IPS-18a (cell line): Measurements from ENCODE around the gene ABHD1.
A peak's percentile ranks its signal among the peaks of the same experiment; 100 is the strongest.

ENCODE experiments used
- H3K27ac ChIP-seq: one replicate; pipeline ENCODE4 v1.5.1; 2013; ENCODE audit warnings: low read length
- H3K27me3 ChIP-seq: one replicate; pipeline ENCODE4 v1.6.1; 2013; ENCODE audit warnings: mild to moderate bottlenecking, low read length; ENCODE audit not compliant: control insufficient read depth, insufficient read depth
- H3K36me3 ChIP-seq: one replicate; pipeline ENCODE4 v1.6.1; 2013; ENCODE audit warnings: low read depth, low read length; ENCODE audit not compliant: control insufficient read depth
- H3K4me1 ChIP-seq: one replicate; pipeline ENCODE4 v1.6.1; 2013; ENCODE audit warnings: low read depth, low read length; ENCODE audit not compliant: control insufficient read depth
- H3K4me3 ChIP-seq: one replicate; pipeline ENCODE4 v1.5.1; 2013; ENCODE audit warnings: low read length
- H3K9ac ChIP-seq: one replicate; pipeline ENCODE4 v1.6.1; 2013; ENCODE audit warnings: mild to moderate bottlenecking, low read length, moderate library complexity
- H3K9me3 ChIP-seq: one replicate; pipeline ENCODE4 v1.6.1; 2013; ENCODE audit warnings: low read depth, low read length; ENCODE audit not compliant: control insufficient read depth

The ABHD1 gene

DNA sequence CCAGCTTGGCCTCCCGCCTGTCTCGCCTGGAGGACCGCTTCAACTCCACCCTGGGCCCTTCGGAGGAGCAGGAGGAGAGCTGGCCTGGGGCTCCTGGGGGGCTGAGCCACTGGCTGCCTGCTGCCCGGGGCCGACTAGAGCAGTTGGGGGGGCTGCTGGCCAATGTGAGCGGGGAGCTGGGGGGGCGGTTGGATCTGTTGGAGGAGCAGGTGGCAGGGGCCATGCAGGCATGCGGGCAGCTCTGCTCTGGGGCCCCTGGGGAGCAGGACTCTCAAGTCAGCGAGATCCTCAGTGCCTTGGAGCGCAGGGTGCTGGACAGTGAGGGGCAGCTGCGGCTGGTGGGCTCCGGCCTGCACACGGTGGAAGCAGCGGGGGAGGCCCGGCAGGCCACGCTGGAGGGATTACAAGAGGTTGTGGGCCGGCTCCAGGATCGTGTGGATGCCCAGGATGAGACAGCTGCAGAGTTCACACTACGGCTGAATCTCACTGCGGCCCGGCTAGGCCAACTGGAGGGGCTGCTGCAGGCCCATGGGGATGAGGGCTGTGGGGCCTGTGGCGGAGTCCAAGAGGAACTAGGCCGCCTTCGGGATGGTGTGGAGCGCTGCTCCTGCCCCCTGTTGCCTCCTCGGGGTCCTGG, 40.7 kb upstream of the ABHD1 start:
- H3K4me1 ChIP-seq = peaks cover 6% of the 10 kb centered on the region
- no peaks in the 10 kb centered on the region for H3K9me3 ChIP-seq
- H3K4me3 ChIP-seq = no peak overlapping the region
- H3K27me3 ChIP-seq = peaks cover 21% of the 10 kb centered on the region
- no peaks in the 10 kb centered on the region for H3K36me3 ChIP-seq
- no peak overlapping the region for H3K9ac ChIP-seq
- no peak overlapping the region for H3K27ac ChIP-seq

DNA sequence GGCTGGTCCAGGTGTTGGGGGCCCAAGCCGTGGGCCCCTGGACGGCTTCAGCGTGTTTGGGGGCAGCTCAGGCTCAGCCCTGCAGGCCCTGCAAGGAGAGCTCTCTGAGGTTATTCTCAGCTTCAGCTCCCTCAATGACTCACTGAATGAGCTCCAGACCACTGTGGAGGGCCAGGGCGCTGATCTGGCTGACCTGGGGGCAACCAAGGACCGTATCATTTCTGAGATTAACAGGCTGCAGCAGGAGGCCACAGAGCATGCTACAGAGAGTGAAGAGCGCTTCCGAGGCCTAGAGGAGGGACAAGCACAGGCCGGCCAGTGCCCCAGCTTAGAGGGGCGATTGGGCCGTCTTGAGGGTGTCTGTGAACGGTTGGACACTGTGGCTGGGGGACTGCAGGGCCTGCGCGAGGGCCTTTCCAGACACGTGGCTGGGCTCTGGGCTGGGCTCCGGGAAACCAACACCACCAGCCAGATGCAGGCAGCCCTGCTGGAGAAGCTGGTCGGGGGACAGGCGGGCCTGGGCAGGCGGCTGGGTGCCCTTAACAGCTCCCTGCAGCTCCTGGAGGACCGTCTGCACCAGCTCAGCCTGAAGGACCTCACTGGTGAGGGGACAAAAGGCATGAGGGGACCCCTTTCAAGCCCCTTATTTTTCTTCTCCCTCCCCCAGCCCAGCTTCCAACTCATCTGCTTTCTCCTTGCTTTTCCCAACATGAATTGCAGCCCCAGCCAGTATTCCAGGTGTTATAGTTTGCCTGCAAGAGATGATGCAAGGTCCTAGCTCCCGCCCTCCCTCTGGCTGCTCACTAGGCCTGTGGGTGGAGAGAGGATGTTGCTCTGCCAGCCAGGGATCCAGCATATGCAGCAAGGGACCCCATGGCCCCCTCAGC, 40.0 kb upstream of the ABHD1 start:
- H3K27ac ChIP-seq = no peak overlapping the region

GRCh38 chr2:27084297-27085061, 39.1 kb upstream of the ABHD1 start:
- Histone ChIP-seq H3K4me1 (peaks cover 7% of the 10 kb centered on the region), H3K27ac (no peak overlapping the region), H3K9ac (no peak overlapping the region), H3K9me3 (no peaks in the 10 kb centered on the region), H3K4me3 (no peak overlapping the region), H3K27me3 (peaks cover 21% of the 10 kb centered on the region), H3K36me3 (no peaks in the 10 kb centered on the region)

More for the DNA sequence above, 40.0 kb upstream of the ABHD1 start:
- Histone ChIP-seq H3K9me3 (no peaks in the 10 kb centered on the region), H3K27me3 (peaks cover 21% of the 10 kb centered on the region), H3K4me3 (no peak overlapping the region), H3K9ac (no peak overlapping the region), H3K4me1 (peaks cover 7% of the 10 kb centered on the region), H3K36me3 (no peaks in the 10 kb centered on the region)

GRCh38 chr2:27085062-27085672, 38.4 kb upstream of the ABHD1 start:
- H3K27me3 ChIP-seq = peaks cover 21% of the 10 kb centered on the region
- peak overlapping the region; percentile 69 for H3K4me3 ChIP-seq
- H3K27ac ChIP-seq = no peak overlapping the region
- no peaks in the 10 kb centered on the region for H3K36me3 ChIP-seq
- H3K4me1 ChIP-seq = peaks cover 7% of the 10 kb centered on the region
- no peaks in the 10 kb centered on the region for H3K9me3 ChIP-seq
- H3K9ac ChIP-seq = no peak overlapping the region

GRCh38 chr2:27085673-27086089, 37.9 kb upstream of the ABHD1 start:
- Histone ChIP-seq H3K9ac (peak overlapping the region; percentile 61), H3K4me1 (peaks cover 7% of the 10 kb centered on the region), H3K36me3 (no peaks in the 10 kb centered on the region), H3K27ac (no peak overlapping the region), H3K9me3 (no peaks in the 10 kb centered on the region), H3K27me3 (peaks cover 21% of the 10 kb centered on the region), H3K4me3 (peak overlapping the region; percentile 69)

DNA sequence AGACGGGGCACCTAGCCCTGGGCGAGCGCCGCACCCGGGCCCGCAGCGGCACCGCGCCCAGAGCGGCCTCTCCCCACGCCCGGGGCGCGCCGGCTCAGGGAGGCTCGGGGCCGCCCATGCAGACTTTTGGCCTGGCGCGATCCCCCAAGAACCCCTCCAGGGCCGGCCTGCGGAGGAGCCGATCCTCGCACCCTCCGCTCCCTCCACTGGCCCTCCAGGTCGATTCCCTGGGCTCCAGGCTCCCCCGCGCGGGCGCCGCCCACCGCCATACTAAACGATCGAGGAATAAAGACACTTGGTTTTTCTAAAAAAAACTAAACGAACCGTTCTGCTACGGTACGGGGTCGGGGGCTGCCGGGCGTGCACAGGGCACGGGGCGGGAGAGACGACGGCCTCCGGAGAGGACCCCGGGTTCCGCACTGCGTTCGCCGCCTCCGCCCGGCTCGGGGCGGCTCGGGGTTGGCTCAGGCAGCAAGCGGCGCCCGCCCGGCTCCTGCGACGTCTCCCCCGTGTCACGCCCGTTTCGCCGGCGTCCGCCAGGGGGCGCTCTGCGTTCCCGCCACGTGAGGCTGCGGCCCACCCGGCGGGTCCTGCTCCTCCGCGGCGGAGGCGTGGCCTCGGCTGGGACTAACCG, 37.4 kb upstream of the ABHD1 start:
- no peaks in the 10 kb centered on the region for H3K36me3 ChIP-seq
- no peak overlapping the region for H3K27ac ChIP-seq
- peak overlapping the region; percentile 61 for H3K9ac ChIP-seq
- H3K4me1 ChIP-seq = peaks cover 7% of the 10 kb centered on the region
- no peaks in the 10 kb centered on the region for H3K9me3 ChIP-seq
- H3K27me3 ChIP-seq = peaks cover 21% of the 10 kb centered on the region
- H3K4me3 ChIP-seq = peak overlapping the region; percentile 69

GRCh38 chr2:27086724-27087593, 36.7 kb upstream of the ABHD1 start, which contains the start of gene KHK:
KHK (plus strand) TSS chr2:27086772; CDS start chr2:27087260, 488 bp downstream.
- no peaks in the 10 kb centered on the region for H3K9me3 ChIP-seq
- H3K4me3 ChIP-seq = peak within 1 kb of the TSS; percentile 83
- peak within 1 kb of the TSS; percentile 61 for H3K9ac ChIP-seq
- peaks cover 7% of the 10 kb centered on the region for H3K4me1 ChIP-seq
- H3K27me3 ChIP-seq = peaks cover 21% of the 10 kb centered on the region
- no peaks in the 10 kb centered on the region for H3K36me3 ChIP-seq
- no peak within 1 kb of the TSS for H3K27ac ChIP-seq

- H3K9ac ChIP-seq = no peak overlapping the region
- no peaks in the 10 kb centered on the region for H3K36me3 ChIP-seq
- no peaks in the 10 kb centered on the region for H3K9me3 ChIP-seq
- H3K4me1 ChIP-seq = peaks cover 7% of the 10 kb centered on the region
- no peak overlapping the region for H3K27ac ChIP-seq
- peaks cover 21% of the 10 kb centered on the region for H3K27me3 ChIP-seq
- peak overlapping the region; percentile 83 for H3K4me3 ChIP-seq
Observed at GRCh38 chr2:27087823-27088410, 35.7 kb upstream of the ABHD1 start.

DNA sequence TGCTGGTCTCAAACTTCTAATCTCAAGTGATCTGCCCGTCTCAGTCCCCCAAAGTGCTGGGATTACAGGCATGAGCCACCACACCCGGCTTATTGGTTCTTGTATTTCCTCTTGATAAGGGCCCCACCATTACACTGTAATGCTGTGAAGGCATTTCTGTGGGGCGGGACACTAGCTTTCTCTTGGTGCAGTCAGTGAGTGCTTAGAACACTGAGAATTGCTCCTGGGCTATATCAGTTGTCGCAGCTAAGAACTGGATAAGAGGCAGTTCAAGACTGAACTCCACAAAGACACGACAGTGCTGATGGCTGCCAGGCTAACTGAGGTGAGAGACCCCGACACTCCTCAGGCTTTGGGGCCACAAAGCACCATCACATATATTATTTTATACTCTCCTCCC, 35.0 kb upstream of the ABHD1 start:
- Histone ChIP-seq H3K9ac (no peak overlapping the region), H3K27ac (no peak overlapping the region), H3K9me3 (no peaks in the 10 kb centered on the region), H3K4me3 (no peak overlapping the region), H3K27me3 (peaks cover 21% of the 10 kb centered on the region), H3K36me3 (no peaks in the 10 kb centered on the region), H3K4me1 (peaks cover 7% of the 10 kb centered on the region)
